IPS-20b (cell line): Measurements from ENCODE around the gene PNPLA7.
"Not testable (repeated sequence)": the region's sequence is repeated elsewhere in the genome, so short reads cannot be mapped to it uniquely, and the experiment has no call there.

ENCODE experiments used
- H3K27ac ChIP-seq: one replicate; pipeline ENCODE4 v1.5.1; 2013; ENCODE audit warnings: low read length
- H3K27me3 ChIP-seq: 2 replicates; pipeline ENCODE4 v1.6.1; 2013; ENCODE audit warnings: mild to moderate bottlenecking, low read length, inconsistent platforms; ENCODE audit not compliant: insufficient read depth
- H3K36me3 ChIP-seq: 2 replicates; pipeline ENCODE4 v1.6.1; 2013; ENCODE audit warnings: low read depth, mild to moderate bottlenecking, inconsistent platforms, low read length, moderate library complexity; ENCODE audit not compliant: insufficient read depth
- H3K4me1 ChIP-seq: 2 replicates; pipeline ENCODE4 v1.6.1; 2013; ENCODE audit warnings: mild to moderate bottlenecking, control low read depth, inconsistent platforms, low read length, moderate library complexity; ENCODE audit not compliant: insufficient read depth
- H3K4me3 ChIP-seq: 2 replicates; pipeline ENCODE4 v1.5.1; 2013; ENCODE audit warnings: mild to moderate bottlenecking, low read length, inconsistent platforms
- H3K9ac ChIP-seq: 2 replicates; pipeline ENCODE4 v1.6.1; 2013; ENCODE audit warnings: low read depth, mild to moderate bottlenecking, inconsistent platforms, low read length, moderate library complexity
- H3K9me3 ChIP-seq: 2 replicates; pipeline ENCODE4 v1.6.1; 2013; ENCODE audit warnings: mild to moderate bottlenecking, low read depth, low read length, inconsistent platforms; ENCODE audit not compliant: insufficient read depth

The PNPLA7 gene

GRCh38 chr9:137550231-137550621 lies at the start of gene PNPLA7:
Gene PNPLA7 (minus strand): TSS chr9:137550402. CDS start chr9:137550197, 205 bp downstream.
- peaks cover 4% of the 10 kb centered on the region; the same call in 1 of the 2 replicates for H3K9me3 ChIP-seq
- peak within 1 kb of the TSS; percentile 27; the same call in 1 of the 2 replicates for H3K9ac ChIP-seq
- no peaks in the 10 kb centered on the region for H3K27me3 ChIP-seq
- H3K27ac ChIP-seq, result no peak within 1 kb of the TSS
- H3K4me1 ChIP-seq, result no peaks in the 10 kb centered on the region
- peak within 1 kb of the TSS; percentile 59 for H3K4me3 ChIP-seq
- H3K36me3 ChIP-seq, result peaks cover 8% of the 10 kb centered on the region

DNA sequence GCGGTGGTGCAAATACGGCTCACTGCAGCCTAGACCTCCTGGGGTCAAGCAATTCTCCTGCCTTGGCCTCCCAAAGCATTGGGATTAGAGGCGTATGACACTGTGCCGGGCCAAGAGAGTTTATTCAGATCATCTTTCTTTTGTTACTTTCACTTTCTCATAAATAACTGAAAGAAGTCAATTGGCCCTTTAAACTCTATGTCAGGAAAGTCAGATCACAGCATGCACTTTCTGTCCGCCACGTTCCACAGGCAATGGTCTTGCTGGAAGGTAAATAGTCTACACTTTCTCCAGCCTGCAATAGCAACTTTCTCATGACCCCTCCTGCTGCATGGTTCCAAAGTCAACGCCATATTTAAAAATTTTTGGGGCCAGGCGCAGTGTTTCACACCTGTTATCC lies 48.7 kb upstream of the PNPLA7 start:
- H3K9me3 ChIP-seq, result no peaks in the 10 kb centered on the region
- H3K4me3 ChIP-seq, result no peak overlapping the region

DNA sequence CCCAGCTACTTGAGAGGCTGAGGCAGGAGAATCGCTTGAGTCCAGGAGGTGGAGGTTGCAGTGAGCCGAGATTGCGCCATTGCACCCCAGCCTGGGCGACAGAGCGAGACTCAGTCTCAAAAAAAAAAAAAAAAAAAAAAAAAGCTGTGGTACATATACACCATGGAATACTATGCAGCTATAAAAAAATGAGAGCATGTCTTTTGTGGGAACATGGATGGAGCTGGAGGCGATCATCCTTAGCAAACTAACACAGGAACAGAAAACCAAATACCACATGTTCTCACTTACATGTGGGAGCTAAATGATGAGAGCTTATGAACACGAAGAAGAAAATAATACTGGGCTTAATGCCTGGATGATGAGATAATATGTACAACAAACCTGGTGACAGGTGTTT lies 46.4 kb upstream of the PNPLA7 start:
- H3K27ac ChIP-seq, H3K4me3 ChIP-seq, H3K9ac ChIP-seq, H3K27me3 ChIP-seq, H3K36me3 ChIP-seq, H3K9me3 ChIP-seq, H3K4me1 ChIP-seq: not testable (repeated sequence)

More for the DNA sequence above, 48.7 kb upstream of the PNPLA7 start:
- Histone ChIP-seq H3K4me1 (no peaks in the 10 kb centered on the region), H3K27ac (no peak overlapping the region), H3K36me3 (no peaks in the 10 kb centered on the region), H3K9ac (no peak overlapping the region), H3K27me3 (peaks cover 13% of the 10 kb centered on the region)

DNA sequence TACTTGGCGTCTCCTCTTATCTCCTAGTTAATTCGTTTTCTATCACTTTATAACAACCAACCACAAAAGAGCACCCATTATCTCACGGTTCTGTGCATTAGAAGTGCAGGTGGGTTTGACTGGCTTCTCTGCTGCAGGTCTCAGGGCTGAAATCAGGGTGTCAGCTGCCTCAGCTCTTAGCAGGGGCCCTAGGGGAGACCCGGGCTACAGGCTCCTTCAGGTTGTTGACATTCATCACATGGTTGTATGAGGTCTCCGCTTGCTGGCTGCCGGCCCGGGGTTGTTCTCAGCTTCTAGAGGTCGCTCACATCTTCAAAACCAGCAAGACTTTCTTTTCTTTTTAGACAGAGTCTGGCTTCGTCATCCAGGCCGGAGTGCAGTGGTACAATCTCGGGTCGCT lies 43.0 kb upstream of the PNPLA7 start:
- no peak overlapping the region for H3K27ac ChIP-seq
- no peak overlapping the region for H3K4me3 ChIP-seq
- H3K4me1 ChIP-seq, result peaks cover 6% of the 10 kb centered on the region; the same call in 1 of the 2 replicates
- H3K9ac ChIP-seq, result no peak overlapping the region
- peaks cover 9% of the 10 kb centered on the region; the same call in 1 of the 2 replicates for H3K27me3 ChIP-seq
- no peaks in the 10 kb centered on the region for H3K9me3 ChIP-seq
- H3K36me3 ChIP-seq, result peaks cover 7% of the 10 kb centered on the region

- Histone ChIP-seq H3K9me3 (no peaks in the 10 kb centered on the region), H3K4me3 (no peak overlapping the region), H3K9ac (no peak overlapping the region), H3K27ac (no peak overlapping the region), H3K36me3 (peaks cover 11% of the 10 kb centered on the region), H3K4me1 (peaks cover 6% of the 10 kb centered on the region; the same call in 1 of the 2 replicates), H3K27me3 (peaks cover 9% of the 10 kb centered on the region; the same call in 1 of the 2 replicates)
Observed at GRCh38 chr9:137592767-137593166, 42.6 kb upstream of the PNPLA7 start.

GRCh38 chr9:137590469-137591383 lies 40.5 kb upstream of the PNPLA7 start, which contains the start of gene ZMYND19:
Gene ZMYND19 (minus strand): TSS chr9:137590512. CDS start chr9:137590263, 249 bp downstream.
- Histone ChIP-seq H3K4me1 (peaks cover 6% of the 10 kb centered on the region; the same call in 1 of the 2 replicates), H3K27me3 (peaks cover 9% of the 10 kb centered on the region; the same call in 1 of the 2 replicates), H3K9me3 (no peaks in the 10 kb centered on the region), H3K36me3 (peaks cover 32% of the 10 kb centered on the region), H3K9ac (peak within 1 kb of the TSS; percentile 81), H3K27ac (no peak within 1 kb of the TSS), H3K4me3 (peak within 1 kb of the TSS; percentile 85)

GRCh38 chr9:137590123-137590468 lies 39.9 kb upstream of the PNPLA7 start:
- Histone ChIP-seq H3K9me3 (no peaks in the 10 kb centered on the region), H3K27ac (no peak overlapping the region)

DNA sequence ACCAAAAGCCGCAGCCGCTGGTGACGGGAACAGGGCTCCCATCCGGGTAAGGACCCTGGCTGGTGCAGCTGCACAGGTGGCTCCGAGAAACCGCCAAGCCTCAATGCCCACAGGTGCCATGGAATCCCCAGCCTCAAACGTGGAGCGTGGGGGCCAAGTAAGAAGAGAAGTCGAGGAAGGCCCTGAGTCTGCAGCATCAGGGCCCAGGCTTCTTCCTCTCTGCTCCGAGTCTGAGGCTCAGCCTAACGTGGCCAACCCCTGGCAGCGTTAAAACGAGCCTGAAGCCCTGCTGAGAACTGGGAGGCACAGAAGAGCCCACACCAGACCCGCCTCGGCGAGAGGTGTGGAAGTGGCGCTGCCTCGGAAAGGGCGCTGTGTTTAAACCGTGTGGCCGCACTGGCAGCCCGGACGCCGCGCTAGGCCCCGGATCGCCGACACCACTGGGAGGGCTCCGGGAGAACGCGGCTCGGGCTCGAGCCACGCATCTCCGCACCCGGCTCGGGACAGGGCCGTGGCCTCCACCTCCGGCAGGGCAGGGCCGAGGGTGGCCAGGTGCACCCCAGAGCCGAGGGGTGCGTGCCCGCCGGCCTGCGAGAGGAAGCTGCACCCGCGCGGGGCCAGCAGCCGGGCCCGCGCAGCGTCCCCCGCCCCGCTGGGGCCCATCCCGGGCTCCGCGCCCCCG lies 39.4 kb upstream of the PNPLA7 start:
- no peaks in the 10 kb centered on the region for H3K9me3 ChIP-seq
- peaks cover 6% of the 10 kb centered on the region; the same call in 1 of the 2 replicates for H3K4me1 ChIP-seq
- peak overlapping the region; percentile 81 for H3K9ac ChIP-seq
- H3K27ac ChIP-seq, result no peak overlapping the region
- peak overlapping the region; percentile 85 for H3K4me3 ChIP-seq
- peaks cover 43% of the 10 kb centered on the region for H3K36me3 ChIP-seq
- H3K27me3 ChIP-seq, result peaks cover 9% of the 10 kb centered on the region; the same call in 1 of the 2 replicates

More at GRCh38 chr9:137590123-137590468, 39.9 kb upstream of the PNPLA7 start:
- Histone ChIP-seq H3K4me1 (peaks cover 6% of the 10 kb centered on the region; the same call in 1 of the 2 replicates), H3K4me3 (peak overlapping the region; percentile 85; the same call in 1 of the 2 replicates), H3K36me3 (peaks cover 38% of the 10 kb centered on the region), H3K27me3 (peaks cover 9% of the 10 kb centered on the region; the same call in 1 of the 2 replicates), H3K9ac (no peak overlapping the region)

- Histone ChIP-seq H3K27me3 (peaks cover 9% of the 10 kb centered on the region; the same call in 1 of the 2 replicates), H3K27ac (no peak overlapping the region), H3K4me3 (peak overlapping the region; percentile 85), H3K9ac (peak overlapping the region; percentile 81), H3K36me3 (peaks cover 50% of the 10 kb centered on the region), H3K9me3 (no peaks in the 10 kb centered on the region), H3K4me1 (peaks cover 6% of the 10 kb centered on the region; the same call in 1 of the 2 replicates)
Observed at GRCh38 chr9:137588891-137589290, 38.7 kb upstream of the PNPLA7 start.

DNA sequence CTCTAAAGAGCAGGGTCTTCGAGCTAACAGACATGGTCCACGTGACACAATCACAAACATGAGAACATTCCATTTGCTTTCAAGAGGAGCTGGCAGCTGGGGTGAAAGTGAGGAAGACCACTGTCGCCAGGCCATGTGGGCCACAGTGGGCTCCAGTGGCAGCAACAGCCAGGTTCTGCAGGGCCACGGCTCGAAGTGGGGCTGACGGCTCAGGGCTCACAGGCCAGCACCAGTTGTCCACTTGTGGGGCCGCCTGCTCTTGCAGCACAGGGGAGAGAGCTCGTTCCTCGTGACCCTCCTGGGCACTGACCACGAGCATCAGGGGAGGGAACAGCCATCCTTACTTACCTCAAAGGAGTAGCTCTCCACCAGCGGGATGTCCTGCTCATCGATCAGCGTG lies 38.1 kb upstream of the PNPLA7 start:
- H3K9me3 ChIP-seq, result no peaks in the 10 kb centered on the region
- peaks cover 6% of the 10 kb centered on the region; the same call in 1 of the 2 replicates for H3K4me1 ChIP-seq
- H3K9ac ChIP-seq, result no peak overlapping the region
- H3K27me3 ChIP-seq, result peaks cover 9% of the 10 kb centered on the region; the same call in 1 of the 2 replicates
- H3K27ac ChIP-seq, result no peak overlapping the region
- peaks cover 56% of the 10 kb centered on the region for H3K36me3 ChIP-seq
- H3K4me3 ChIP-seq, result no peak overlapping the region; the same call in 1 of the 2 replicates

DNA sequence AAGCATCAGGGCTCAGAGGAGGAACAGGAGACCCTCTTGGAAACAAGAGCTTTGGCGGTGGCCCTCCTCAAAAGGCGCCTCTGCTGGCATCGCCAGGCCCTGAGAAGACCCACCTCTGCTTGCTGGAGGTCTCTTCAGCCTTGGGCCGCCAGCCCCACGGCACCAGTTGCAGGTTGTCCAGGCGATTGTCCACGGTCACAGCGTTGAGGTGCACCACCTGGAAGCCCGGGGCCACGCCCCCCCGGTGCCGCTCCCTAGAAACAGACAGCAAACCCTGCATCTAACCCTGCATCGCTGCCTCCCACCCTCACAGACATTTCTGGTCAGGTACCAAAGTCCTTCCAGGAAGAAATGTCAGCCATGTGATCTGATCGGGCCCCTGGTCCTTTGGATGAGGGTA lies 36.7 kb upstream of the PNPLA7 start:
- Histone ChIP-seq H3K27ac (no peak overlapping the region), H3K9ac (no peak overlapping the region), H3K9me3 (no peaks in the 10 kb centered on the region), H3K4me1 (peaks cover 6% of the 10 kb centered on the region; the same call in 1 of the 2 replicates), H3K27me3 (peaks cover 9% of the 10 kb centered on the region; the same call in 1 of the 2 replicates), H3K36me3 (peaks cover 70% of the 10 kb centered on the region), H3K4me3 (no peak overlapping the region)
